ENCODE measurements around the gene SLC9A9. TPM values are rescaled to one million over a fixed set of nuclear protein-coding genes. Genes with fewer than 3 reads are reported as not detected.
A peak's percentile ranks its signal among the peaks of the same experiment; 100 is the strongest.

The SLC9A9 gene
- total RNA-seq, 3 donors from 2014 or later, result 6.2 to 17.3 (median 7.8) TPM

DNA sequence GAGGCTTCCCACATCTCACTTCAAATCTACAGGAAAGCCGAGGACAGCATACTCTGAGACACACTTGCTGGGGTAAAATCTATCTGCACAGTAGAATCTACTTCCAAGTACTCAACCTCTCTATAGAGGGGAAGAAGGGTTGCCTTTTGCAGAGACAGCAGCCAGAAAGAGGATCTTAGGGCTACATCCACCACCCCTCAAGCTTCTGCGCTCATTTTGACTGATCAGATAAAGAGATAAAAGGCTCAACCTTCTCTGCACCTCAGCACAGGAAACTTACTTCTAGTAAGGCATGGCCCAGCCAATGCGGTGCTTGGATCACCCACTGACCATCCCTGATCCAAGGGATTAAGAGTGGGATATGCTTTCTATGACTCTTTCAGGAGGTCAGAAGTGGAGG lies 6.9 kb upstream of the SLC9A9 start:
- intact Hi-C loops (cut with DNase I; ENCODE audit: low total_unique reads), result no loop called here
- no peak for TF ChIP-seq POLR2AphosphoS5 (IDR thresholded peaks at IDR 0.05)
- TF ChIP-seq, protein P1, sequence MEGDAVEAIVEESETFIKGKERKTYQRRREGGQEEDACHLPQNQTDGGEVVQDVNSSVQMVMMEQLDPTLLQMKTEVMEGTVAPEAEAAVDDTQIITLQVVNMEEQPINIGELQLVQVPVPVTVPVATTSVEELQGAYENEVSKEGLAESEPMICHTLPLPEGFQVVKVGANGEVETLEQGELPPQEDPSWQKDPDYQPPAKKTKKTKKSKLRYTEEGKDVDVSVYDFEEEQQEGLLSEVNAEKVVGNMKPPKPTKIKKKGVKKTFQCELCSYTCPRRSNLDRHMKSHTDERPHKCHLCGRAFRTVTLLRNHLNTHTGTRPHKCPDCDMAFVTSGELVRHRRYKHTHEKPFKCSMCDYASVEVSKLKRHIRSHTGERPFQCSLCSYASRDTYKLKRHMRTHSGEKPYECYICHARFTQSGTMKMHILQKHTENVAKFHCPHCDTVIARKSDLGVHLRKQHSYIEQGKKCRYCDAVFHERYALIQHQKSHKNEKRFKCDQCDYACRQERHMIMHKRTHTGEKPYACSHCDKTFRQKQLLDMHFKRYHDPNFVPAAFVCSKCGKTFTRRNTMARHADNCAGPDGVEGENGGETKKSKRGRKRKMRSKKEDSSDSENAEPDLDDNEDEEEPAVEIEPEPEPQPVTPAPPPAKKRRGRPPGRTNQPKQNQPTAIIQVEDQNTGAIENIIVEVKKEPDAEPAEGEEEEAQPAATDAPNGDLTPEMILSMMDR (IDR thresholded peaks at IDR 0.05), result no peak
- TF ChIP-seq POLR2A (IDR thresholded peaks at IDR 0.05), result no peak
- no peaks in the 10 kb centered on the region for H3K9me3 ChIP-seq
- no peak for DNase-seq (ENCODE audit: low spot score in 2 of 2)
- H3K27ac ChIP-seq, result no peak overlapping the region
- no peaks in the 10 kb centered on the region for H3K27me3 ChIP-seq
- no peaks in the 10 kb centered on the region for H3K4me1 ChIP-seq
- H3K36me3 ChIP-seq, result no peaks in the 10 kb centered on the region
- no peak overlapping the region for H3K4me3 ChIP-seq

- Histone ChIP-seq H3K9me3 (no peaks in the 10 kb centered on the region), H3K27me3 (no peaks in the 10 kb centered on the region), H3K27ac (no peak overlapping the region), H3K4me1 (peaks cover 0 to 3% of the 10 kb centered on the region in 2 donors), H3K4me3 (no peak overlapping the region), H3K36me3 (no peaks in the 10 kb centered on the region)
- no peak for DNase-seq (ENCODE audit: low spot score in 2 of 2)
- TF ChIP-seq POLR2A (IDR thresholded peaks at IDR 0.05) (no peak), POLR2AphosphoS5 (IDR thresholded peaks at IDR 0.05) (no peak)
- TF ChIP-seq, protein P1 (IDR thresholded peaks at IDR 0.05), result no peak
- intact Hi-C loops (cut with DNase I; ENCODE audit: low total_unique reads), result no loop called here
These were observed 3.2 kb upstream of the SLC9A9 start for GRCh38 chr3:143851331-143852017.

GRCh38 chr3:143850877-143851276 lies 2.6 kb upstream of the SLC9A9 start:
- intact Hi-C loops (cut with DNase I; ENCODE audit: low total_unique reads), result no loop called here
- no peak overlapping the region for H3K27ac ChIP-seq
- H3K36me3 ChIP-seq, result no peaks in the 10 kb centered on the region
- H3K4me1 ChIP-seq, result peaks cover 0 to 3% of the 10 kb centered on the region in 2 donors
- H3K9me3 ChIP-seq, result no peaks in the 10 kb centered on the region
- H3K4me3 ChIP-seq, result no peak overlapping the region
- no peaks in the 10 kb centered on the region for H3K27me3 ChIP-seq
- TF ChIP-seq POLR2A (IDR thresholded peaks at IDR 0.05) (no peak), POLR2AphosphoS5 (IDR thresholded peaks at IDR 0.05) (no peak)
- TF ChIP-seq, protein P1 (IDR thresholded peaks at IDR 0.05), result no peak
- DNase-seq (ENCODE audit: low spot score in 2 of 2), result no peak

DNA sequence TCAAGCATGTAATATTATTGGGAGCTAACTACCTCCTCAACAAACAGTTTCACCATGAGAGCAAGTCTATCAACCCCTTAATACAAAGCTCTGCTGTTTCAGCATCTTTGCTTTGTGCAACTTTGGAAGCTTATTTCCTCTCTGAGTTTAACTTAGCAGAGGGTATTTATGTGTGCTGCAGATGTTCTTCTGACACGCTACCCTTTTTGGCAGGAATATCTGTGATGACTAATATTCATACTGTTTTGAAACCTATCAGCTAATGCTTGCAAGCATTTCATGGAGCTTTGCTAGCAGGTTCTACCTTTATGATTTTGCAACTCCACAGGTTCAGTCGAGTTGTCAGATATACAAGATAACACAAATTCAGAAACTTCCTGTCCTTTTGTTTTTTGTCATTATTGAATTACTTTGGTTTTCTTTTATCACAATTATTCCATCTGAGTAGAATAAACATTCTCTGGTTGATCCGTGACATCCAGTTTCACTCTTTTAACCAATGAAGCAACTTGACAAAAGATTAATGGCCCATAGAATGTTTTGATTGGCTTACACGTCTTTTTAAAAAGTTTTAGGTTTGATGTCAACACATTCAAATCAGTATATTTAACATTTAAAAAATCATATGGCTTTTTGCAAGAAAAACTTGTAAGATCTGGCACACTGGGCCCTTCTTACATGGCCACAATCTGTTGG lies 1.7 kb upstream of the SLC9A9 start:
- no peaks in the 10 kb centered on the region for H3K36me3 ChIP-seq
- no peaks in the 10 kb centered on the region for H3K27me3 ChIP-seq
- H3K4me3 ChIP-seq, result no peak overlapping the region
- H3K9me3 ChIP-seq, result no peaks in the 10 kb centered on the region
- DNase-seq (ENCODE audit: low spot score in 2 of 2), result no peak
- intact Hi-C loops (cut with DNase I; ENCODE audit: low total_unique reads), result no loop called here
- H3K27ac ChIP-seq, result no peak overlapping the region
- TF ChIP-seq, protein P1 (IDR thresholded peaks at IDR 0.05), result no peak
- no peak for TF ChIP-seq POLR2AphosphoS5 (IDR thresholded peaks at IDR 0.05)
- TF ChIP-seq POLR2A (IDR thresholded peaks at IDR 0.05), result no peak
- peaks cover 0 to 3% of the 10 kb centered on the region in 2 donors for H3K4me1 ChIP-seq

- intact Hi-C loops (cut with DNase I; ENCODE audit: low total_unique reads), result no loop called here
- Histone ChIP-seq H3K36me3 (no peaks in the 10 kb centered on the region), H3K27ac (peak overlapping the region in 1 of 2 donors; percentile 62), H3K4me1 (peaks cover 0 to 3% of the 10 kb centered on the region in 2 donors), H3K4me3 (peak overlapping the region in 2 of 3 donors; percentile 58 to 71), H3K9me3 (no peaks in the 10 kb centered on the region), H3K27me3 (no peaks in the 10 kb centered on the region)
- DNase-seq (ENCODE audit: low spot score in 2 of 2), result no peak
- no peak for TF ChIP-seq POLR2A (IDR thresholded peaks at IDR 0.05)
- no peak for TF ChIP-seq POLR2AphosphoS5 (IDR thresholded peaks at IDR 0.05)
- TF ChIP-seq, protein P1 (IDR thresholded peaks at IDR 0.05), result no peak
These were observed 436 bp upstream of the SLC9A9 start for GRCh38 chr3:143848704-143849103.

All from breast epithelium (tissue), 4 donors.